Ectodermal cell (in vitro differentiated cells): ENCODE data around the gene ZFP36L2.

ENCODE experiments used
- H3K27ac ChIP-seq: 2 replicates; pipeline ENCODE4 v1.7.0; 2013; ENCODE audit warnings: mild to moderate bottlenecking, low read depth, low read length; ENCODE audit not compliant: insufficient read depth, poor library complexity, severe bottlenecking
- H3K27me3 ChIP-seq: 2 replicates; pipeline ENCODE4 v1.7.0; 2013; ENCODE audit warnings: mild to moderate bottlenecking, low read length; ENCODE audit not compliant: insufficient read depth, control insufficient read depth, poor library complexity, severe bottlenecking
- H3K36me3 ChIP-seq: one replicate; pipeline ENCODE4 v1.7.0; 2013; ENCODE audit warnings: low read length; ENCODE audit not compliant: control insufficient read depth, insufficient read depth
- H3K4me1 ChIP-seq: one replicate; pipeline ENCODE4 v1.7.0; 2013; ENCODE audit warnings: low read length; ENCODE audit not compliant: control insufficient read depth, insufficient read depth
- H3K4me3 ChIP-seq: 2 replicates; pipeline ENCODE4 v1.7.0; 2013; ENCODE audit warnings: low read depth, low read length, control low read depth; ENCODE audit not compliant: insufficient read depth
- H3K9me3 ChIP-seq: 2 replicates; pipeline ENCODE4 v1.7.0; 2013; ENCODE audit warnings: mild to moderate bottlenecking, low read length, moderate library complexity; ENCODE audit not compliant: control insufficient read depth
- WGBS, 2 experiments: methylation state at CpG; one replicate each; pipeline ENCODE4 v1.1.7; 2013; ENCODE audit warnings: missing lambda C conversion rate in 2 of 2; 5-methylcytosine and 5-hydroxymethylcytosine counted together

The ZFP36L2 gene

GRCh38 chr2:43267381-43267780 is 41.0 kb upstream of the ZFP36L2 start:
- no peak overlapping the region for H3K27ac ChIP-seq
- no peaks in the 10 kb centered on the region for H3K9me3 ChIP-seq
- WGBS, 2 experiments: 96 to 98% methylated on average over 7 of the region's 7 CpGs
- H3K4me1 ChIP-seq: peaks cover 26% of the 10 kb centered on the region
- H3K4me3 ChIP-seq: no peak overlapping the region
- no peaks in the 10 kb centered on the region for H3K27me3 ChIP-seq
- no peaks in the 10 kb centered on the region for H3K36me3 ChIP-seq

GRCh38 chr2:43266711-43267111 is 40.3 kb upstream of the ZFP36L2 start:
- H3K4me1 ChIP-seq: peaks cover 26% of the 10 kb centered on the region
- no peaks in the 10 kb centered on the region for H3K9me3 ChIP-seq
- no peak overlapping the region for H3K27ac ChIP-seq
- WGBS, 2 experiments: 91 to 95% methylated on average over 4 of the region's 4 CpGs
- no peak overlapping the region for H3K4me3 ChIP-seq
- H3K36me3 ChIP-seq: no peaks in the 10 kb centered on the region
- H3K27me3 ChIP-seq: no peaks in the 10 kb centered on the region

- H3K4me1 ChIP-seq: peaks cover 26% of the 10 kb centered on the region
- no peaks in the 10 kb centered on the region for H3K36me3 ChIP-seq
- WGBS, 2 experiments: 72 to 76% methylated on average over 9 of the region's 9 CpGs
- no peaks in the 10 kb centered on the region for H3K9me3 ChIP-seq
- no peaks in the 10 kb centered on the region for H3K27me3 ChIP-seq
- no peak overlapping the region for H3K27ac ChIP-seq
- no peak overlapping the region for H3K4me3 ChIP-seq
These were observed 39.0 kb upstream of the ZFP36L2 start for GRCh38 chr2:43265421-43265820.

- Histone ChIP-seq H3K27ac (no peak overlapping the region), H3K36me3 (no peaks in the 10 kb centered on the region), H3K4me1 (peaks cover 26% of the 10 kb centered on the region), H3K9me3 (no peaks in the 10 kb centered on the region), H3K27me3 (no peaks in the 10 kb centered on the region), H3K4me3 (no peak overlapping the region)
- WGBS, 2 experiments: 93 to 95% methylated on average over 4 to 5 of the region's 5 CpGs
These were observed 38.6 kb upstream of the ZFP36L2 start for GRCh38 chr2:43265001-43265400.

GRCh38 chr2:43262951-43263350 is 36.5 kb upstream of the ZFP36L2 start:
- H3K36me3 ChIP-seq: no peaks in the 10 kb centered on the region
- H3K4me1 ChIP-seq: peaks cover 7% of the 10 kb centered on the region
- H3K4me3 ChIP-seq: no peak overlapping the region
- no peaks in the 10 kb centered on the region for H3K9me3 ChIP-seq
- 95 to 97% methylated on average over 5 to 6 of the region's 6 CpGs for WGBS, 2 experiments
- no peak overlapping the region for H3K27ac ChIP-seq
- H3K27me3 ChIP-seq: no peaks in the 10 kb centered on the region

- WGBS, 2 experiments: no CpG with 5 or more reads among the region's 1 CpG
- H3K4me1 ChIP-seq: peaks cover 7% of the 10 kb centered on the region
- H3K36me3 ChIP-seq: no peaks in the 10 kb centered on the region
- H3K27me3 ChIP-seq: no peaks in the 10 kb centered on the region
- no peak overlapping the region for H3K4me3 ChIP-seq
- H3K9me3 ChIP-seq: no peaks in the 10 kb centered on the region
- H3K27ac ChIP-seq: no peak overlapping the region
These were observed 35.8 kb upstream of the ZFP36L2 start for GRCh38 chr2:43262239-43262638.

GRCh38 chr2:43259512-43259911 is 33.1 kb upstream of the ZFP36L2 start:
- WGBS, 2 experiments: 100% methylated on average over 1 of the region's 1 CpG; no CpG with 5 or more reads in 1 of the 2 experiments
- H3K9me3 ChIP-seq: no peaks in the 10 kb centered on the region
- no peak overlapping the region for H3K27ac ChIP-seq
- H3K4me1 ChIP-seq: peaks cover 4% of the 10 kb centered on the region
- no peaks in the 10 kb centered on the region for H3K36me3 ChIP-seq
- H3K4me3 ChIP-seq: no peak overlapping the region
- H3K27me3 ChIP-seq: no peaks in the 10 kb centered on the region

- Histone ChIP-seq H3K36me3 (no peaks in the 10 kb centered on the region), H3K9me3 (no peaks in the 10 kb centered on the region), H3K4me1 (peaks cover 4% of the 10 kb centered on the region), H3K27ac (no peak overlapping the region), H3K27me3 (no peaks in the 10 kb centered on the region), H3K4me3 (no peak overlapping the region)
- WGBS, 2 experiments: 93 to 98% methylated on average over 2 of the region's 2 CpGs
These were observed 32.2 kb upstream of the ZFP36L2 start for GRCh38 chr2:43258547-43259156.

- Histone ChIP-seq H3K4me3 (no peak overlapping the region), H3K27me3 (no peaks in the 10 kb centered on the region), H3K36me3 (no peaks in the 10 kb centered on the region), H3K4me1 (peaks cover 4% of the 10 kb centered on the region), H3K27ac (no peak overlapping the region), H3K9me3 (no peaks in the 10 kb centered on the region)
- 85 to 87% methylated on average over 8 of the region's 8 CpGs for WGBS, 2 experiments
These were observed 29.0 kb upstream of the ZFP36L2 start for GRCh38 chr2:43255296-43255910.

GRCh38 chr2:43254331-43254730 is 27.9 kb upstream of the ZFP36L2 start:
- Histone ChIP-seq H3K4me3 (no peak overlapping the region), H3K36me3 (no peaks in the 10 kb centered on the region), H3K9me3 (no peaks in the 10 kb centered on the region), H3K4me1 (peaks cover 4% of the 10 kb centered on the region), H3K27me3 (no peaks in the 10 kb centered on the region), H3K27ac (no peak overlapping the region)
- WGBS, 2 experiments: 91 to 92% methylated on average over 5 of the region's 5 CpGs
